Measurements from ENCODE around the gene MGST2. TPM values are rescaled to one million over a fixed set of nuclear protein-coding genes. Genes with fewer than 3 reads are reported as not detected.
"Not testable (repeated sequence)": the region's sequence is repeated elsewhere in the genome, so short reads cannot be mapped to it uniquely, and the experiment has no call there.

Gene MGST2
- total RNA-seq, 1 experiment from 2014 or later: 14.9 TPM

- TF ChIP-seq MLX (CRISPR knock-in tag; IDR thresholded peaks at IDR 0.05) (no peak), RELA (CRISPR knock-in tag; IDR thresholded peaks at IDR 0.05; ENCODE audit: borderline replicate concordance) (no peak), ZNF396 (CRISPR knock-in tag; IDR thresholded peaks at IDR 0.05; ENCODE audit: borderline replicate concordance) (no peak), ETV6 (CRISPR knock-in tag; IDR thresholded peaks at IDR 0.05) (no peak), ERG (CRISPR knock-in tag; IDR thresholded peaks at IDR 0.05) (no peak), ELF4 (CRISPR knock-in tag; IDR thresholded peaks at IDR 0.05; ENCODE audit: low read depth) (no peak)
These were observed 29.7 kb upstream of the MGST2 start (continued) for GRCh38 chr4:139635966-139636365.

GRCh38 chr4:139638306-139638705, 27.3 kb upstream of the MGST2 start:
- H3K27ac Mint-ChIP-seq; POLR2A ChIA-PET; H3K4me3 Mint-ChIP-seq; CTCF ChIA-PET; H3K4me1 Mint-ChIP-seq; DNase-seq (ENCODE audit: low spot score); ATAC-seq: not testable (repeated sequence)
- H3K9me3 Mint-ChIP-seq: peaks cover 31% of the 10 kb centered on the region
- peaks cover 15% of the 10 kb centered on the region for H3K36me3 Mint-ChIP-seq
- H3K27me3 Mint-ChIP-seq (ENCODE audit: low read depth): peaks cover 31% of the 10 kb centered on the region

GRCh38 chr4:139639654-139640053, 26.0 kb upstream of the MGST2 start:
- ChIA-PET CTCF (interaction anchor here (5.2 kb wide), 1 partner anchor 16 kb away, joined by 31 read pairs; no protein-coding TSS in a partner anchor), POLR2A (no interaction called here)
- ATAC-seq (no peak), DNase-seq (ENCODE audit: low spot score) (no peak)
- Mint-ChIP-seq H3K27me3 (ENCODE audit: low read depth) (peaks cover 17% of the 10 kb centered on the region), H3K4me3 (no peak overlapping the region), H3K27ac (no peak overlapping the region), H3K36me3 (peaks cover 15% of the 10 kb centered on the region), H3K4me1 (no peaks in the 10 kb centered on the region), H3K9me3 (peaks cover 31% of the 10 kb centered on the region)
- TF ChIP-seq AFF4 (CRISPR knock-in tag; IDR thresholded peaks at IDR 0.05; ENCODE audit: borderline replicate concordance): no peak
- TF ChIP-seq, protein P1, sequence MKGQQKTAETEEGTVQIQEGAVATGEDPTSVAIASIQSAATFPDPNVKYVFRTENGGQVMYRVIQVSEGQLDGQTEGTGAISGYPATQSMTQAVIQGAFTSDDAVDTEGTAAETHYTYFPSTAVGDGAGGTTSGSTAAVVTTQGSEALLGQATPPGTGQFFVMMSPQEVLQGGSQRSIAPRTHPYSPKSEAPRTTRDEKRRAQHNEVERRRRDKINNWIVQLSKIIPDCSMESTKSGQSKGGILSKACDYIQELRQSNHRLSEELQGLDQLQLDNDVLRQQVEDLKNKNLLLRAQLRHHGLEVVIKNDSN (CRISPR knock-in tag; IDR thresholded peaks at IDR 0.05): no peak

DNA sequence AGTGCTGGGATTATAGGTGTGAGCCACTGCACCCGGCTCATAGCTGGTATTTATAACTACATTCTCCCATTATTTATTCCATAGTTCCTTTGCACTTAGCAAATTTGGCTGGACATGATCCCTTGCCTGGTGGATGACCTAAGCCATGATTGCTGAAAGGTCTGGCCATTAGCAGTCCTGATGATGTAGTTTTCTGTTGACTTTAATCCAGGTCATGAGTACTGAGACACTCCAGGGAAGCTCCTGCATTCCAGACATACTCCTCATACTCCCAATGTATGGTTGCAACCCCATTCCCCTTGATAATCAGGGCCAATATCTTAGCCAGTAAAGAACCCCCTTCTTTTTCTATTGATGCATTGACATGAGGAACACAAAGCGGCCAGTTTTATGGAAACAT, 24.4 kb upstream of the MGST2 start:
- Mint-ChIP-seq H3K36me3 (peaks cover 15% of the 10 kb centered on the region), H3K27me3 (ENCODE audit: low read depth) (peaks cover 5% of the 10 kb centered on the region), H3K4me3 (no peak overlapping the region), H3K4me1 (no peaks in the 10 kb centered on the region), H3K27ac (no peak overlapping the region), H3K9me3 (peaks cover 31% of the 10 kb centered on the region)
- ATAC-seq: peak; percentile 75
- ChIA-PET POLR2A (no interaction called here), CTCF (interaction anchor here (5.2 kb wide), 1 partner anchor 15 kb away, joined by 31 read pairs; no protein-coding TSS in a partner anchor)
- TF ChIP-seq CTCF (IDR thresholded peaks at IDR 0.05) (no peak), ZNF121 (CRISPR knock-in tag; IDR thresholded peaks at IDR 0.05) (no peak), FOXJ3 (CRISPR knock-in tag; IDR thresholded peaks at IDR 0.05; ENCODE audit: borderline replicate concordance) (no peak), FOXP4 (CRISPR knock-in tag; IDR thresholded peaks at IDR 0.05) (no peak), ESRRA (CRISPR knock-in tag; IDR thresholded peaks at IDR 0.05; ENCODE audit: borderline replicate concordance) (no peak)
- TF ChIP-seq, protein P2, sequence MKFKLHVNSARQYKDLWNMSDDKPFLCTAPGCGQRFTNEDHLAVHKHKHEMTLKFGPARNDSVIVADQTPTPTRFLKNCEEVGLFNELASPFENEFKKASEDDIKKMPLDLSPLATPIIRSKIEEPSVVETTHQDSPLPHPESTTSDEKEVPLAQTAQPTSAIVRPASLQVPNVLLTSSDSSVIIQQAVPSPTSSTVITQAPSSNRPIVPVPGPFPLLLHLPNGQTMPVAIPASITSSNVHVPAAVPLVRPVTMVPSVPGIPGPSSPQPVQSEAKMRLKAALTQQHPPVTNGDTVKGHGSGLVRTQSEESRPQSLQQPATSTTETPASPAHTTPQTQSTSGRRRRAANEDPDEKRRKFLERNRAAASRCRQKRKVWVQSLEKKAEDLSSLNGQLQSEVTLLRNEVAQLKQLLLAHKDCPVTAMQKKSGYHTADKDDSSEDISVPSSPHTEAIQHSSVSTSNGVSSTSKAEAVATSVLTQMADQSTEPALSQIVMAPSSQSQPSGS (CRISPR knock-in tag; IDR thresholded peaks at IDR 0.05; ENCODE audit: borderline replicate concordance, low read depth): no peak
- no peak for DNase-seq (ENCODE audit: low spot score)
